VCaP (cell line): ENCODE results near the gene CLEC14A.

Experiments used
- H3K27ac ChIP-seq: fragments of 450-650 bp; 2 replicates; pipeline ENCODE4 v1.5.1; 2017
- CTCF ChIP-seq: fragments of 450-650 bp; conservative IDR thresholded peaks from 2 replicates; pipeline ENCODE4 v1.5.1; 2017; ENCODE audit warnings: mild to moderate bottlenecking, moderate library complexity

The CLEC14A gene

GRCh38 chr14:38286452-38286851, 30.6 kb upstream of the CLEC14A start:
- H3K27ac ChIP-seq, result no peak overlapping the region

GRCh38 chr14:38285962-38286361, 30.1 kb upstream of the CLEC14A start:
- no peak for TF ChIP-seq CTCF

More at GRCh38 chr14:38286452-38286851, 30.6 kb upstream of the CLEC14A start:
- no peak for TF ChIP-seq CTCF

GRCh38 chr14:38282936-38283335, 27.0 kb upstream of the CLEC14A start:
- H3K27ac ChIP-seq, result no peak overlapping the region
- TF ChIP-seq CTCF, result no peak

More at GRCh38 chr14:38285962-38286361, 30.1 kb upstream of the CLEC14A start:
- no peak overlapping the region for H3K27ac ChIP-seq

- H3K27ac ChIP-seq, result no peak overlapping the region
- no peak for TF ChIP-seq CTCF
Observed at GRCh38 chr14:38280081-38280480, 24.2 kb upstream of the CLEC14A start.

- no peak for TF ChIP-seq CTCF
- no peak overlapping the region for H3K27ac ChIP-seq
Observed at GRCh38 chr14:38279572-38279971, 23.7 kb upstream of the CLEC14A start.

- H3K27ac ChIP-seq, result peak overlapping the region; percentile 68
- TF ChIP-seq CTCF, result no peak
Observed at GRCh38 chr14:38278035-38278434, 22.1 kb upstream of the CLEC14A start.

GRCh38 chr14:38262844-38263243, 7.0 kb upstream of the CLEC14A start:
- TF ChIP-seq CTCF, result no peak

GRCh38 chr14:38261620-38262019, 5.7 kb upstream of the CLEC14A start:
- no peak for TF ChIP-seq CTCF
- no peak overlapping the region for H3K27ac ChIP-seq

More at GRCh38 chr14:38262844-38263243, 7.0 kb upstream of the CLEC14A start:
- H3K27ac ChIP-seq, result no peak overlapping the region
